Ishikawa (cell line): ENCODE measurements around the gene ZNF48.

Source experiments
- CEBPB ChIP-seq: IDR thresholded peaks from 2 replicates; pipeline ENCODE4 v1.6.1; 2012
- CREB1 ChIP-seq: IDR thresholded peaks from 2 replicates; pipeline ENCODE4 v1.6.1; 2012; ENCODE audit warnings: low read depth
- EGR1 ChIP-seq: IDR thresholded peaks from 2 replicates; pipeline ENCODE4 v1.6.1; 2012
- EP300 ChIP-seq: IDR thresholded peaks from 2 replicates; pipeline ENCODE4 v1.6.1; 2012; ENCODE audit warnings: borderline replicate concordance
- FOXM1 ChIP-seq: IDR thresholded peaks from 2 replicates; pipeline ENCODE4 v1.6.1; 2012; ENCODE audit warnings: low read depth, borderline replicate concordance
- NFIC ChIP-seq: IDR thresholded peaks from 2 replicates; pipeline ENCODE4 v1.6.1; 2012
- RAD21 ChIP-seq: IDR thresholded peaks from 2 replicates; pipeline ENCODE4 v1.6.1; 2012; ENCODE audit warnings: low read depth
- TAF1 ChIP-seq: IDR thresholded peaks from 2 replicates; pipeline ENCODE4 v1.6.1; 2012; ENCODE audit warnings: low read depth, mild to moderate bottlenecking
- TCF12 ChIP-seq: IDR thresholded peaks from 2 replicates; pipeline ENCODE4 v1.6.1; 2012; ENCODE audit warnings: low read depth
- TEAD4 ChIP-seq: IDR thresholded peaks from 2 replicates; pipeline ENCODE4 v1.6.1; 2012
- YY1 ChIP-seq: IDR thresholded peaks from 2 replicates; pipeline ENCODE4 v1.6.1; 2012; ENCODE audit warnings: low read depth
- ZBTB7A ChIP-seq: IDR thresholded peaks from 2 replicates; pipeline ENCODE4 v1.6.1; 2012; ENCODE audit warnings: low read depth
- TF ChIP-seq, protein P1 (sequence below): IDR thresholded peaks from 2 replicates; pipeline ENCODE4 v1.6.1; 2012
- TF ChIP-seq, protein P2 (sequence below): IDR thresholded peaks from 2 replicates; pipeline ENCODE4 v1.6.1; 2012; ENCODE audit warnings: low read depth, mild to moderate bottlenecking
- TF ChIP-seq, protein P3 (sequence below): IDR thresholded peaks from 2 replicates; pipeline ENCODE4 v1.6.1; 2012

The ZNF48 gene

DNA sequence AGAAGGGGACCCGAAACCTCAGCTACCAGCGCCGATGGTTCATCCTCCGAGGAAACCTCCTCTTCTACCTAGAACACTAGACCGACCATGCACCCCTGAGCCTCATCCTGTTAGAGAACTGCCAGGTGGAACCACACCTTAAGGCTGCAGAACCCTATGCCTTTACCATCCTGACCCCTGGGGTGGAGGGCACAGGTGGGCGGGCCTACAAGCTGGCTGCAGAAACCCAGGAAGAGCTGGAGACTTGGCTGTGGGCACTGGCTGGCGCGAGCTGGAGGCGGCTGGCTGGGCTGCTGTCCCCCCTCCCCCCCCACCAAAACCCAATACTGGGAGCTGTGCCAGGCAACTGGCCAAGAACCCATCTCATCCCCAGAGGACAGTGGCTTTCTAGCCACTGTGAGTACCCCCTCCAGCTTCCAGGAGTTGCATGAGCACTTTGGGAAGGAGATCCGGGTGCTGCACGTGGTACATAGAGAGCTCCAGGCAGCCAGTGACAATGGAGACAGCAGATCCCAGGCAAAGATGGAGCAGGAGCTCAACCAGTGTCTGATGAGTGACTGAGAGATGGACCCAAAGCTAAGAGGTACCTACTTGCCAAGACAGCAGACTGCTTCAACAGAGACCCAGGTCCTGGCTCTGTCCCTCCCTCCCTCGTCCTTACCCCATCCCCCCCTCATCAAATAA, 38.7 kb upstream of the ZNF48 start:
- TF ChIP-seq, protein P1, sequence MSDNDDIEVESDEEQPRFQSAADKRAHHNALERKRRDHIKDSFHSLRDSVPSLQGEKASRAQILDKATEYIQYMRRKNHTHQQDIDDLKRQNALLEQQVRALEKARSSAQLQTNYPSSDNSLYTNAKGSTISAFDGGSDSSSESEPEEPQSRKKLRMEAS, result no peak
- TF ChIP-seq TCF12 (no peak), CREB1 (no peak), CEBPB (no peak), YY1 (no peak), NFIC (no peak), TAF1 (no peak), ZBTB7A (no peak), EP300 (no peak), FOXM1 (no peak), EGR1 (no peak), RAD21 (no peak)
- TF ChIP-seq, protein P2, sequence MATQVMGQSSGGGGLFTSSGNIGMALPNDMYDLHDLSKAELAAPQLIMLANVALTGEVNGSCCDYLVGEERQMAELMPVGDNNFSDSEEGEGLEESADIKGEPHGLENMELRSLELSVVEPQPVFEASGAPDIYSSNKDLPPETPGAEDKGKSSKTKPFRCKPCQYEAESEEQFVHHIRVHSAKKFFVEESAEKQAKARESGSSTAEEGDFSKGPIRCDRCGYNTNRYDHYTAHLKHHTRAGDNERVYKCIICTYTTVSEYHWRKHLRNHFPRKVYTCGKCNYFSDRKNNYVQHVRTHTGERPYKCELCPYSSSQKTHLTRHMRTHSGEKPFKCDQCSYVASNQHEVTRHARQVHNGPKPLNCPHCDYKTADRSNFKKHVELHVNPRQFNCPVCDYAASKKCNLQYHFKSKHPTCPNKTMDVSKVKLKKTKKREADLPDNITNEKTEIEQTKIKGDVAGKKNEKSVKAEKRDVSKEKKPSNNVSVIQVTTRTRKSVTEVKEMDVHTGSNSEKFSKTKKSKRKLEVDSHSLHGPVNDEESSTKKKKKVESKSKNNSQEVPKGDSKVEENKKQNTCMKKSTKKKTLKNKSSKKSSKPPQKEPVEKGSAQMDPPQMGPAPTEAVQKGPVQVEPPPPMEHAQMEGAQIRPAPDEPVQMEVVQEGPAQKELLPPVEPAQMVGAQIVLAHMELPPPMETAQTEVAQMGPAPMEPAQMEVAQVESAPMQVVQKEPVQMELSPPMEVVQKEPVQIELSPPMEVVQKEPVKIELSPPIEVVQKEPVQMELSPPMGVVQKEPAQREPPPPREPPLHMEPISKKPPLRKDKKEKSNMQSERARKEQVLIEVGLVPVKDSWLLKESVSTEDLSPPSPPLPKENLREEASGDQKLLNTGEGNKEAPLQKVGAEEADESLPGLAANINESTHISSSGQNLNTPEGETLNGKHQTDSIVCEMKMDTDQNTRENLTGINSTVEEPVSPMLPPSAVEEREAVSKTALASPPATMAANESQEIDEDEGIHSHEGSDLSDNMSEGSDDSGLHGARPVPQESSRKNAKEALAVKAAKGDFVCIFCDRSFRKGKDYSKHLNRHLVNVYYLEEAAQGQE, result no peak
- TF ChIP-seq, protein P3, sequence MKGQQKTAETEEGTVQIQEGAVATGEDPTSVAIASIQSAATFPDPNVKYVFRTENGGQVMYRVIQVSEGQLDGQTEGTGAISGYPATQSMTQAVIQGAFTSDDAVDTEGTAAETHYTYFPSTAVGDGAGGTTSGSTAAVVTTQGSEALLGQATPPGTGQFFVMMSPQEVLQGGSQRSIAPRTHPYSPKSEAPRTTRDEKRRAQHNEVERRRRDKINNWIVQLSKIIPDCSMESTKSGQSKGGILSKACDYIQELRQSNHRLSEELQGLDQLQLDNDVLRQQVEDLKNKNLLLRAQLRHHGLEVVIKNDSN, result no peak

DNA sequence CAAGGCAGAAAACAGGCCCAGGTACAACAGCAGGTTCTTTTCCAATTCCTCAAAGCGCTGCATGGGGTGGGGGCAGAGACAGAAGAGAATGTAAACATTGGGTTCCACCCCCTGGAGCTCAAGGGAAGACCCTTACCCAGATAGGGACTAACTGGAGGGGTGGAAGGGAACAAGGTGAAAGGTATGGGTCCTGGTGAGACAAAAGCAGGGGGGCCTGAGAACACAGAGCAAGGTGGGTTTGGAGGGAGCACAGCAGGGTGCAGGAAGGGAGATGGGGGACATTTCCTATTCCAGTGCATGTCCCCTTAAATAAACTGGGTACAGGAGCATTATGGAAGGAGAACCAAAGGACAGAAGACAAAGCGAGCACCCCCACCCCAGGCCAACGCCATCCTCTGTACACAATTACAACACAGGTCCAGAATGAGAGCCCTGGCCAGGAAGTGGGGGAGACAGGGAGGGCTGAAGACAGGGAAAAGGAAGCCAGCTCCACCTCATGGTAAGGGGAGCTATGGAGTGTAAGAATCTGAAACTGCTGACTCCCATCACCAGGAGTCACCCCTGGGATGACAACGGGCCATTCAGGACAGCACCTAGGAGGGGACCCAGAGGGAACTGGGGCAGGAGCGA, 38.0 kb upstream of the ZNF48 start:
- TF ChIP-seq TEAD4, result no peak
- no peak for TF ChIP-seq FOXM1
- TF ChIP-seq, protein P1, result no peak
- TF ChIP-seq RAD21, result no peak
- TF ChIP-seq CREB1, result no peak

DNA sequence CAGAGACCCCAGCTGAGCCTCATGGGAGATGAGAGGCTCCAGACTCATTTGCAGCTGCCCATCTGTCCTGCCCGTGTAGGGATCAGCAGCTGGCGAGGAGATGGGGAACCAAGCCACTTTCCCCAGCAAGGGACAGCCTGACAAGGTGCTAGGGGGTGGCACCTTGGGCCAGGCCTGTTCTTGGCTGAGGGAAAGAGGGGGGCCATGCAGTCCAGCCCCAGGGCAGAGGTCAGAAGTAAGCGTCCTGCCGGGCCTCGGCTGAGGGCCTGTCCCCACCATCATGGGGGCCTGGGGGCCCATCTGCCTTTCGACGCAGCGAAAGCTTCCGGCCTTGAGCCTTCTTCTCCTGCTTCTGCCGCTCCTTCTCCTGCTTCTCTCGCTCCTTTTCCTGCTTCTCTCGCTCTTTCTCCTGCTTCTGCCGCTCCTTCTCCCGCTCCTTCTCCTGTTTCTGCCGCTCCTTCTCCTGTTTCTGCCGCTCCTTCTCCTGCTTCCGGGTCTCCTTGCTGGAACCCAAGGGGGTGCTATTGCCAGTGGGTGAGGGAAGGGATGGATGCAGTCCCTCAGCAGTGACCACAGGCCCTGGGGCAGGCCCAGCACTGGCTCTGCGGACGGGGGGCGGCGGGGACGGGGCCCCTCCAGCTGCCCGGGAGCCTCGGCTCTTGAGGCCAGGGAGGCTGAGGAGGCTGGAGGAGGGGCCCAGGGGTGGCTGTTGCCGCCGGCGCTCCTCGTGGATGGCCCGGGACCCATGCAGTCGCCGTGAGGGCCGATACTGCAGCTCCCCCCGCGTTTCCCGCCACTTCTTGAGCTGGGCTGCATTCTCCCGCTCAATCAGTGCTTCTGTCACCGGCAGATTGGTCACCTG, 37.3 kb upstream of the ZNF48 start:
- TF ChIP-seq RAD21 (no peak), CREB1 (no peak), CEBPB (no peak)

DNA sequence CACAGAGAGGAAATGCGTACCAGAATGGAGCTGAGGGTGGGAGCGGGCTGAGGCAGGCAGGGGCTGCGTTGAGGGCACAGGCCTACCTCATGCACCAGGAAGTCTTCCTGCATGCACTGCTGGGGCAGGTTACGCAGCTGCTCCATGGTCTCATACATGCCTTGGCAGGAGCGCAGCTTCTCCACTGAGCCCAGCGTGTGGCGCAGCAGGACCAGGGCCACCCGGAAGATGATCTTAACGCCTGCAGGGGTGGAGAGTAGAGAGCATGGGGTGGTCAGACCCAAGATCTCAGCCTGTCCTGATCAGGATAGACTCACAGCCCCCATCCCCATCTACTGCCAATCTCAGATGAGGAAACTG, 36.7 kb upstream of the ZNF48 start:
- TF ChIP-seq, protein P1, result no peak
- TF ChIP-seq NFIC (no peak), YY1 (no peak), CREB1 (no peak), EP300 (no peak), ZBTB7A (no peak)
- TF ChIP-seq, protein P3, result no peak

DNA sequence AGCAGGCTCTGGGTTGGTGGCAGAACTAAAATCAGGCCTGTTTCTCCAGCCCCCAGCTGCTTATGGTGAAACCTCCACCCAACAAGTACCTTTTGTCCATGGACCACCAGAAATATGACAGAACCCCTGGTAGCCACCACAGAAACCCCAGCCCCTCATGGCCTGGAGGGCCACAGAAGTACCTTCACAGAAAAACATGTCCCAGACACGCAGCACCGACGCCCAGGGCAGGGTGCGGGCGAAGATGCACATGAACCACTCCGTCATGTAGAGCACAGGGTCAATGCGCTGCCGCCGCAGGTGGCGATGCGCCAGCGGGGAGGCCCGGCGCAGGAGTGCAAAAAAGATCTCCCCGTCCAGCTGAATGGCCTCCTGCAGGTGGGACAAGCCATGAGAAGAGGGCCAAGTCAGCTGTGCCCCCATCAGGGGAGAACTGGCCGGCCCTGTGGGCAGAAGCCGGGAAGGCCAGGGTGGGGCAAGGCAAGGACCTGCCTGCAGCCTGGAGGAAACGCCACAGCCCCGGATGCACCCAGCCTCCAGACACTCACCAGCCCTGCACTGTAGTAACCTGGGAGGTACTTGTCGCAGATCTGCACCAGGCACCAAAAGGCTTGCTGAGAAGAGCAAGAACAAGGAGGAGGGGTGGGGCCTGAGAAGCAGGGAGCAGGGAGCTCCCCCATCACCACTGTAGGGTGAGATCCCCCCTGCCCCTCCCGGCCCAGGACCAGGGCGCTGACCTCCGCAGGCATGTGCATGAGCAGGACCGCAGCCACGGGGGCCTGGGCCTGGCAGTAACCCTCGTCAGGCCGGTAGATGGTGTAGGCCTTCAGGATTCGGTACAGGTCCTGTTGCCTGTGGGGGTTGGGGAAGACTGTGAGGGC, 36.0 kb upstream of the ZNF48 start:
- TF ChIP-seq, protein P2, result no peak
- TF ChIP-seq ZBTB7A (no peak), TEAD4 (no peak), EP300 (no peak), CEBPB (no peak), YY1 (no peak), NFIC (no peak), RAD21 (no peak), TCF12 (no peak), EGR1 (no peak), FOXM1 (no peak), CREB1 (no peak), TAF1 (no peak)
- TF ChIP-seq, protein P3, result no peak
- TF ChIP-seq, protein P1, result no peak
